Subcutaneous adipose tissue (tissue), 4 donors: ENCODE data around the gene LTBP3. TPM values are rescaled to one million over a fixed set of nuclear protein-coding genes. Genes with fewer than 3 reads are reported as not detected.

Experiments used
- total RNA-seq, 4 donors: library from RNA; depleted of rRNA; stranded (reverse); fragments of >200 nt; gene quantifications; one replicate each; pipeline ENCODE4 v1.1.0, GENCODE V29; 2016
- TF ChIP-seq, protein P1 (sequence below): fragments of 450-650 bp; IDR thresholded peaks from one replicate; pipeline ENCODE4 v1.5.1; 2016; ENCODE audit warnings: low read depth, mild to moderate bottlenecking, control low read depth, antibody characterized with exemption, moderate library complexity

LTBP3 gene
- total RNA-seq, 4 donors from 2014 or later: 24.8 to 81.3 (median 77.3) TPM

DNA sequence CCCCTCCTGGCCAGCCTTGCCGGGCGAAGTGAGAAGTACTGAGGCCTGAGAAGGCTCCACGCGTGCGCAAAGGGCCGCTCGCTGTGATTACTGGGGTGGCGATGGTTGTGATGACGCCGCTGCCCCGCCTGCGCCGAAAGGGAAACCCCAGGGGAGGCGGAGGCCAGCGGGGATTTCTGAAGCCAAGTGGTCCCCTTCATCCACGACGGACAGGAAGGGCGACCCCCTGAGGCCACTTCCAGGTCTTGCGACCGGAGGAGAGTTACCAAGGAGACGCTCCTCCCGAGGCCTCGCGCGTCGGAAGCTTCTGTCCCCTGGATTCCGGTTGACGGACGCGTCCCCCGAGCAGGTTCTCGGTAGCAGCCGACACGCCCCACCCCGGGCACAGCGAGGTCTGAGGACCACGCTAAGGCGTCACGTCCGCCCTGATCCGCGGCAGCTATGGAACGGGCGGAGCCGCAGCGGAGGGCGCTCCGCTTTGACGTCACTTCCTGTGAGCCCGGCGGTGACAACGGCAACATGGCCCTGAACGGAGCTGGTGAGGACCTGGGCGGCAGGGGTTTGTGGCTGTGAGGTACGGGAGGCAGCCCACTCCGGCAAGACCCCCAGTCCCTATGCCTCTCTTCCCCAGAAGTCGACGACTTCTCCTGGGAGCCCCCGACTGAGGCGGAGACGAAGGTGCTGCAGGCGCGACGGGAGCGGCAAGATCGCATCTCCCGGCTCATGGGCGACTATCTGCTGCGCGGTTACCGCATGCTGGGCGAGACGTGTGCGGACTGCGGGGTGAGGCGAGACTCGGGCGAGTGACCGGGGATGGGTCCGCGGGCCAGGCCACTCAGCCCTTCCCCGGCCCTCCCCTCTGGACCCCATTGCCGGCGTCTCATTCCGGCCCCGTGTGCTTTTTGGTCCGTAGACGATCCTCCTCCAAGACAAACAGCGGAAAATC lies 12.1 kb upstream of the LTBP3 start, which contains the start of gene ZNRD2:
Gene ZNRD2, plus strand, starts transcription at position 505 of the 946 bp plus-strand sequence. Its CDS starts 15 bp downstream, at position 520.
- TF ChIP-seq, protein P1, sequence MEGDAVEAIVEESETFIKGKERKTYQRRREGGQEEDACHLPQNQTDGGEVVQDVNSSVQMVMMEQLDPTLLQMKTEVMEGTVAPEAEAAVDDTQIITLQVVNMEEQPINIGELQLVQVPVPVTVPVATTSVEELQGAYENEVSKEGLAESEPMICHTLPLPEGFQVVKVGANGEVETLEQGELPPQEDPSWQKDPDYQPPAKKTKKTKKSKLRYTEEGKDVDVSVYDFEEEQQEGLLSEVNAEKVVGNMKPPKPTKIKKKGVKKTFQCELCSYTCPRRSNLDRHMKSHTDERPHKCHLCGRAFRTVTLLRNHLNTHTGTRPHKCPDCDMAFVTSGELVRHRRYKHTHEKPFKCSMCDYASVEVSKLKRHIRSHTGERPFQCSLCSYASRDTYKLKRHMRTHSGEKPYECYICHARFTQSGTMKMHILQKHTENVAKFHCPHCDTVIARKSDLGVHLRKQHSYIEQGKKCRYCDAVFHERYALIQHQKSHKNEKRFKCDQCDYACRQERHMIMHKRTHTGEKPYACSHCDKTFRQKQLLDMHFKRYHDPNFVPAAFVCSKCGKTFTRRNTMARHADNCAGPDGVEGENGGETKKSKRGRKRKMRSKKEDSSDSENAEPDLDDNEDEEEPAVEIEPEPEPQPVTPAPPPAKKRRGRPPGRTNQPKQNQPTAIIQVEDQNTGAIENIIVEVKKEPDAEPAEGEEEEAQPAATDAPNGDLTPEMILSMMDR: no peak

DNA sequence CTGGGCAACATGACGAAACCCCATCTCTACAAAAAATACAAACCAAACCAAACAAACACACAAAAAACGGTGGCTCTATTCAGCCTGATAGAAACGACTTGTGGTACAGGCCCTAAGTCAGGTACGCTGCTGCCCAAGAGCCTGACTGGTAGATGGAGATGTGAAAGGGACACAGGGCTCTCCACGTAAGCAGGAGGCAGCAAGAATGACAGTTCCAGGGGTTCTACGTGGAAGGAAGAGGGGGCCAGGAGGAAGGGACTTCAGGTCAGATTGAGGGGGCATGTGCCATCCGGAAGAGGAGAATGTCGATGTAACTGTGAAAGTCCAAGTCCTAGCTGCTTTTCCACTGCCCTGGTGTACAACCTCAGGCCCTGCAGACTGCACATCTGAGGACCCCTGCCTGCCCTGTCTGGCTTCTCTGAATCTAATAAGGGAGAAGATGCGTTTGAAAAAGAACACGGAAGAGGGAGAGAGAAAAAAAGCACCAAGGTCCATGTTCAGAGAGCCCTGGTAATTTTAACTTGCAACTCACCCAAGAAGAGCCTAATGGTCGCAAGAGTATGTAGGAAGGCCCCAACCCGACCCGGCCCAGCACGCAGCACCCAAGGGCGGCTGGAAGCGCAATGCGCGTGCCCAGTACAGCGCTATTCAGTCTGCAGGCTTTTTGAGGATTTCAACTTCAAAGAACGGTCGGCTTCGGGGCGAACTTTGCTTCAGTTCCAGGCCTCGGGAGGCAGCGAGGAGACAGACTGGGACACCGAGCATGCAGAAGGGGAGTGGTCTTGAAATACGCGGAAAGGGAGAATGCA lies 11.2 kb upstream of the LTBP3 start:
- TF ChIP-seq, protein P1: no peak

DNA sequence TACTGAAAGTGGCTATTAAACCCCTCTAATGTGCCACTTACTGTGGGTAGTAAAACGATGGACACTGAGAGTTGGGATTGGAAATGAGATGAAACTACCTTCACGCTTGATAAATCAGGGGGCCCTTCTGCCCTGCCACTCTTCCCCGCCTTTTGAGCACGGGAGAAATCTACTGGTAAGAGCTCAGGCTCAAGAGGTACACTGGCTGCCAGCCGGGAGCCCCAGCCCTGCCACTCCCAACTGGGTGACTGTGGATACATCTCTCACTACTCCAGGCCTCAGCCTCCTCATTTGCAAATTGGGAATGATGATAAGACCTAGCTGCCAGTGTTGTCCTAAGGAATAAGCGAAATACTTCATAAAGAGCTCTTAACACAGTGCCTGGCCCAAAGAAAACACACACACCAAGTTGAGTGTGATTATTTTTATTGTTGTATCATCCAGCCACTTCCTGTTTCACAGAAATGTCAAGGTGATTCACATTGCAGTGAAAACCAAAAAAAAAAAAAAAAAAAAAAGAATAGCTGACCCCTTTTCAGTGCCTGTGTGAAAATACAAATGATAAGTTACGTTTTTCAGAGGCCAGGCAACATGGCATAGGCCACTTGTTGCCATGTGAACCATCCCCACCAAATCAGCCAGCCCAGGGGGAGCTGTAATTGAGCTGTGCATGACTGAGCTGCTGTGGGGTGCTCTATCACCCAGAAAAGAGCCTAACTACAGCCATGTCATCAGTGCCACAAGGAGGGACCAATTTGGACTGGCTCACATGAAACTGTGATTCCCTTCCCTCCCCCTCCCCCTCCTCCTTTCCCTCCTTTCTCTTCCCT lies 7.7 kb upstream of the LTBP3 start:
- TF ChIP-seq, protein P1: no peak

DNA sequence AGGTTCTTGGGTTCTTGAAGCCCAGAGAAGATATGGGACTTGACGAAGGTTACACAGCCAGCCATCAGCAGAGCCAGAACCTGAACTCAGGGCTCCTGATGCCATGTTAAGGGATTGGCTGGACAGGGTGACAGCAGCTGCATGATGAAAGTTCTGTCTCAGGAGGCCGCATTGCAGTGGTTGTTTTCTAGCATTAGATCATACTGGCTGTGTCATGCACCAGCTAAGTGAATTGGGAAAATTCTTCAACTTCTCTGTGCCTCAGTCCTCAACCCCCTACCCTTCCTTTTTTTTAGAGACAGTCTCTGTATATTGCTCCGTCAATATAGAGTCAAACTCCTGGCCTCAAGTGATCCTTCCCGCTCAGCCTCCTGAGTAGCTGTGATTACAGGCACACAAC lies 5.4 kb upstream of the LTBP3 start:
- TF ChIP-seq, protein P1: no peak

DNA sequence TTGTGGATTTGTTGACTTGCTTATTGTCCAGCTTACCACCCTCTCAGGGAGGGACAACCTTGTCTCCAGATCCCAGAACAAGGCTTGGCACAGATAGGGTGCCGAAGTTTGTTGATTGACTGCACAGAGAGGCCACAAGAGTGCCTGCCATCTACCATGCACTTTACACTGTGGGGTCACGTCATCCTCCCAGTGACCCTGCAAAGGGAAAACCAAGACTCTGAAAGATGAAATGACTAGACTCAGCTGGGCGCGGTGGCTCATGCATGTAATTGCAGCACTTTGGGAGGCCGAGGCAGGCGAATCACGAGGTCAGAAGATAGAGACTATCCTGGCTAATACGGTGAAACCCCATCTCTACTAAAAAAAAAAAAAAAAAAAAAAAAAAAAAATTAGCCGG lies 4.6 kb upstream of the LTBP3 start:
- TF ChIP-seq, protein P1: no peak

DNA sequence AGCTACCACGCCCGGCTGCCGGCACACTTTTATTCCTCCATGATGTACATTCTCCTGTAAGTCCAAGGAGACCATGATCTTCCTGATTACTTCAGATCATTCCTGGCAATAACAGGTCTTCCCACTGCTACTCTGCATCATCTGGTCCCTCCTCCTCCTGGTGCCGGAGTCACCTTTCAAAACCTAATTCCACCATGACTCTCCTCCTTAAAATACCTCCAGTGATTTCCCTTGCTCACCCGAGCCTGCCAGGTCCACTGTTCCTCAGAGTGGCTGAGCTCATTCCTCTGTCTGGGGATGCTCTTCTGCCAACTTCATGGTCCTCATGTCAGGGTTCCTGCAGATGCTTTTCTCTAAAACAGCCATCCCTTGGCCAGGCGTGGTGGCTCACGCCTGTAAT lies 3.9 kb upstream of the LTBP3 start:
- TF ChIP-seq, protein P1: no peak
